NCI-H2227 (cell line): Measurements from ENCODE around the gene CUX1.
"Not testable (repeated sequence)": the region's sequence is repeated elsewhere in the genome, so short reads cannot be mapped to it uniquely, and the experiment has no call there.

Experiments used
- DNase-seq: peaks from one replicate; lab custom pipeline; 2025; ENCODE audit not compliant: unreplicated experiment; lab: John Stamatoyannopoulos, UW

Gene CUX1

GRCh38 chr7:101823096-101823495, 5.7 kb downstream of the CUX1 start:
- no peak for DNase-seq

GRCh38 chr7:101823596-101823995, 6.2 kb downstream of the CUX1 start:
- no peak for DNase-seq

- no peak for DNase-seq
Observed at GRCh38 chr7:101824440-101824839, 7.0 kb downstream of the CUX1 start.

- no peak for DNase-seq
Observed at GRCh38 chr7:101826081-101826835, 8.8 kb downstream of the CUX1 start.

GRCh38 chr7:101828301-101829020, 11.0 kb downstream of the CUX1 start:
- DNase-seq = no peak

- no peak for DNase-seq
Observed at GRCh38 chr7:101829374-101829773, 11.9 kb downstream of the CUX1 start.

GRCh38 chr7:101829821-101830220, 12.4 kb downstream of the CUX1 start:
- DNase-seq = no peak

GRCh38 chr7:101831396-101831795, 14.0 kb downstream of the CUX1 start:
- DNase-seq = not testable (repeated sequence)

GRCh38 chr7:101832205-101832631, 14.8 kb downstream of the CUX1 start:
- no peak for DNase-seq

GRCh38 chr7:101832685-101833375, 15.4 kb downstream of the CUX1 start:
- no peak for DNase-seq

GRCh38 chr7:101833799-101834198, 16.4 kb downstream of the CUX1 start:
- DNase-seq = no peak

- no peak for DNase-seq
Observed at GRCh38 chr7:101835136-101835535, 17.7 kb downstream of the CUX1 start.

GRCh38 chr7:101837433-101837832, 20.0 kb downstream of the CUX1 start:
- not testable (repeated sequence) for DNase-seq

- no peak for DNase-seq
Observed at GRCh38 chr7:101838837-101839483, 21.5 kb downstream of the CUX1 start.

- DNase-seq = no peak
Observed at GRCh38 chr7:101841328-101841727, 23.9 kb downstream of the CUX1 start.

- DNase-seq = no peak
Observed at GRCh38 chr7:101843293-101844271, 26.2 kb downstream of the CUX1 start.

GRCh38 chr7:101845974-101846373, 28.5 kb downstream of the CUX1 start:
- no peak for DNase-seq

- no peak for DNase-seq
Observed at GRCh38 chr7:101846800-101847538, 29.5 kb downstream of the CUX1 start.

- DNase-seq = no peak
Observed at GRCh38 chr7:101848208-101848951, 31.0 kb downstream of the CUX1 start.
